HEK293T (cell line): ENCODE data around the gene PCYT2.

ENCODE experiments used
- CTCF ChIA-PET: fragments of 350-600 bp; formaldehyde crosslinking; extraction: SDS; loops from one replicate; lab custom pipeline; 2021; ENCODE audit warnings: antibody characterized with exemption, inconsistent platforms; lab: Yijun Ruan, JAX
- POLR2A ChIA-PET: fragments of 350-600 bp; formaldehyde crosslinking; extraction: SDS; loops from one replicate; lab custom pipeline; 2020; ENCODE audit warnings: antibody characterized with exemption, inconsistent platforms; lab: Yijun Ruan, JAX
- DNase-seq: peaks from one replicate; pipeline ENCODE4 v3.0.0; 2012; ENCODE audit warnings: mixed read lengths; ENCODE audit errors: extremely low spot score
- ARNT ChIP-seq: fragments of 450-650 bp; IDR thresholded peaks from 2 replicates; pipeline ENCODE4 v1.6.1; 2017; ENCODE audit warnings: mild to moderate bottlenecking
- BHLHE40 ChIP-seq: fragments of 450-650 bp; IDR thresholded peaks from 2 replicates; pipeline ENCODE4 v1.6.1; 2016; ENCODE audit warnings: mild to moderate bottlenecking, moderate library complexity, borderline replicate concordance
- CTBP1 ChIP-seq: fragments of 450-650 bp; IDR thresholded peaks from 2 replicates; pipeline ENCODE4 v1.6.1; 2016; ENCODE audit warnings: borderline replicate concordance
- ELF4 ChIP-seq: fragments of 450-650 bp; IDR thresholded peaks from 2 replicates; pipeline ENCODE4 v1.6.1; 2017; ENCODE audit warnings: antibody characterized with exemption
- FOXA1 ChIP-seq: fragments of 450-650 bp; IDR thresholded peaks from 2 replicates; pipeline ENCODE4 v1.6.1; 2016; ENCODE audit warnings: mild to moderate bottlenecking
- FOXK2 ChIP-seq: fragments of 450-650 bp; IDR thresholded peaks from 2 replicates; pipeline ENCODE4 v1.6.1; 2016; ENCODE audit warnings: mild to moderate bottlenecking
- FOXM1 ChIP-seq: fragments of 450-650 bp; IDR thresholded peaks from 2 replicates; pipeline ENCODE4 v1.6.1; 2017; ENCODE audit warnings: mild to moderate bottlenecking, borderline replicate concordance
- HDGF ChIP-seq: fragments of 450-650 bp; IDR thresholded peaks from 2 replicates; pipeline ENCODE4 v1.6.1; 2017; ENCODE audit warnings: antibody characterized with exemption, borderline replicate concordance
- L3MBTL2 ChIP-seq: fragments of 450-650 bp; conservative IDR thresholded peaks from 2 replicates; pipeline ENCODE4 v1.6.1; 2016; ENCODE audit warnings: mild to moderate bottlenecking
- LEF1 ChIP-seq: fragments of 450-650 bp; IDR thresholded peaks from 2 replicates; pipeline ENCODE4 v1.6.1; 2017; ENCODE audit warnings: mild to moderate bottlenecking, borderline replicate concordance
- NFRKB ChIP-seq: fragments of 450-650 bp; IDR thresholded peaks from 2 replicates; pipeline ENCODE4 v1.6.1; 2016; ENCODE audit warnings: mild to moderate bottlenecking, moderate library complexity
- PKNOX1 ChIP-seq: fragments of 450-650 bp; IDR thresholded peaks from 2 replicates; pipeline ENCODE4 v1.6.1; 2016
- SP1 ChIP-seq: fragments of 450-650 bp; IDR thresholded peaks from 2 replicates; pipeline ENCODE4 v1.6.1; 2017
- SUZ12 ChIP-seq: fragments of 450-650 bp; IDR thresholded peaks from 2 replicates; pipeline ENCODE4 v1.6.1; 2016; ENCODE audit warnings: mild to moderate bottlenecking
- TARDBP ChIP-seq: fragments of 450-650 bp; IDR thresholded peaks from 2 replicates; pipeline ENCODE4 v1.6.1; 2016
- ZNF384 ChIP-seq: fragments of 450-650 bp; IDR thresholded peaks from 2 replicates; pipeline ENCODE4 v1.6.1; 2016

The PCYT2 gene

DNA sequence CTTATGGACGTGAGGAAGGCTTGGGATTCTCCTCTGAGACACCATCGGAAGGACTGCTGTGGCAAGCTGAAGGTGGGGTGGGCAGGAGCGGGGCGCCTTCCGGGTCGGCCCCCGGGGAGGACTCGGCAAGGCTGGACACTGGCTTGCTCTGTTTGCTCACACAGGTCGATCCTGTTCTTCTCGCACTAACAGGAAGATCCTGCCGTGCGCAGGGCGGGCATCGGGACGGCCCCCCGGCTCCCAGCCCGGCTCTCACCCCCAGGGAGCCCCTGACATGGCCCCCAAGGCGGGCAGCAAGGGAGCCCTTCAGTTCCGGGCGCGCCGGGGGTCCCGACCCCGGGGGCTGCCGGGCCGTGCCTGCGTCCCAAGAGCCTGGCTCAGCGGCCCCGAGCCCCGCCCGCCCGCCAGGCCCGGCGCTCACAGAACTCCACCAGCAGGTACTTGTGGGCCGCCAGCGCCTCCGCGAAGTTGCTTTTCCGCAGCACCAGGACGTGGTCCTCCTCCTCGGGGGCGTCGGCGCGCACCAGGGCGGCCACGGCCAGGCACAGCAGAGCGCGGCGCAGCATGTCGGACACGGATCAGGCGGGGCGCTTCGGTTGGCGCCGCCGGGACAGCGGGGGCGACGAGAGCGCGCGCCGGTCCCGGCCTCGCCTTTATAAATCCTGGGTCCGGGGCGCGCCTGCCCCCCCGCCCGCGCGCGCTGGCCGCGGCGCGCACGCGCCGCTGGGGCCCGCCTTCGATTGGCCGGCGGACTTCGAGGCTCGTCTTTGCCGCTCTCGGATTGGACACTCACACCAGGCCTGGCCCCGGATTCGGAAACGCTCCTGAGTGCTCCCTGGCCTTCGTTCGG is 51.1 kb downstream of the PCYT2 start, which contains the start of gene P4HB:
TSS of gene P4HB (minus strand) at position 630 of the 850 bp plus-strand sequence. CDS start at position 566, 64 bp downstream.
- CTCF ChIA-PET, result no interaction called here
- TF ChIP-seq NFRKB (no peak), FOXM1 (peak; percentile 81)
- DNase-seq, result peak; percentile 97
- POLR2A ChIA-PET, result interaction anchor here (0.6 to 1.9 kb wide), 14 partner anchors 7 to 163 kb away, joined by 3 to 11 read pairs (median 4); partner anchors contain the start of genes CENPX, LRRC45, MCRIP1 and MRPL12

DNA sequence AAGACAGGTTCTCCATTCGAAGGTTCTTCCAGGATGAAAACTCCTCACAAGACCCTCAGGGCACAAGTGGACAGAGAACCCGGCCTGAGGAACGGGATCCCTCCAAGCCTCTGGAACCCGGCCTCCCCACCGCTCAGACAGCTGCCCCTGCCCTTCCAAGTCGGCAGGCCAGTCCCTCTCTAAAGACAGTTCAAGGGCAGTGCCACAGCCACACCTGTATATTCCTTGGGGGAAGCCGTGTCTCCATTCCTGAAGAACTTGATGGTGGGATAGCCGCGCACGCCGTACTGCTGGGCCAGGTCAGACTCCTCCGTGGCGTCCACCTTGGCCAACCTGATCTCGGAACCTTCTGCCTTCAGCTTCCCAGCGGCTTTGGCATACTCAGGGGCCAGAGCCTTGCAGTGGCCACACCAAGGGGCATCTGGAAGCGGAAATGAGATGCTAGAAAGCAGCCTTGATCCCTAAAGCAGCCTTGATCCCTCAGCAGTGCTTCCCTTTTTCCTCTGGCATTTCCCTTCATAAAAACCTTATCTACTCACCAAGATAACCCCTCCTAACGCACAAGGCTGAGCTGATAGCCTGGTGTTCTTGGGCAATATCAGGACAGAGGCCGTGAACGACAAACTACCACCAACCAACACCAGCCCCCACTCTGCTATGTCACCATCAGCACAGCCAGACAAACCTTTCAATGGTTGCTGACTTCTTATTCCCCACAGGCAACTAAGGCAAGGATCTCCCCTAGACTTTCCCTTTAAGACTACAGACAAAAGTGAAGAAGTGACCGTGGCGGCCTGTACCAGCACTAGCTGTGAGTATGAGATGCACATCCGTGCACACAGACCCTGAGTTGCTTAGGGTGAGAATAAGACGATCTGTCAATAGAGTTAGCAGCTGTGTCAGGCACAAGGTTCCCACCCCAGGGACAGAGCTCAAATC is 52.0 kb downstream of the PCYT2 start:
- TF ChIP-seq SP1 (no peak), LEF1 (no peak), FOXK2 (no peak), HDGF (no peak), ZNF384 (no peak), ELF4 (no peak), FOXA1 (no peak), NFRKB (no peak), CTBP1 (no peak), SUZ12 (no peak), PKNOX1 (no peak), FOXM1 (no peak), L3MBTL2 (no peak)
- POLR2A ChIA-PET, result interaction anchor here (0.6 to 1.4 kb wide), 9 partner anchors 8 to 164 kb away, joined by 3 to 9 read pairs (median 3); partner anchors contain the start of genes CENPX, LRRC45, MCRIP1 and MRPL12
- no peak for DNase-seq
- CTCF ChIA-PET, result no interaction called here

- no peak for TF ChIP-seq HDGF
- TF ChIP-seq LEF1, result no peak
- TF ChIP-seq ARNT, result no peak
- no peak for TF ChIP-seq SP1
- TF ChIP-seq ELF4, result no peak
- no peak for TF ChIP-seq FOXM1
- no peak for DNase-seq
- ChIA-PET POLR2A (interaction anchor here (1.4 kb wide), 1 partner anchor 9 kb away, joined by 4 read pairs; no protein-coding TSS in a partner anchor), CTCF (no interaction called here)
Measured at GRCh38 chr17:81858170-81858966, 52.8 kb downstream of the PCYT2 start.

- ChIA-PET POLR2A (interaction anchor here (1.0 to 1.4 kb wide), 2 partner anchors 12 to 22 kb away, joined by 4 read pairs; partner anchors contain the start of gene MCRIP1), CTCF (interaction anchor here (0.9 to 1.1 kb wide), 4 partner anchors 17 to 301 kb away, joined by 3 to 4 read pairs (median 3); no protein-coding TSS in a partner anchor)
- no peak for DNase-seq
- TF ChIP-seq LEF1, result no peak
- no peak for TF ChIP-seq ZNF384
- no peak for TF ChIP-seq FOXM1
- no peak for TF ChIP-seq PKNOX1
- no peak for TF ChIP-seq TARDBP
- TF ChIP-seq ARNT, result no peak
- TF ChIP-seq NFRKB, result no peak
- no peak for TF ChIP-seq CTBP1
- TF ChIP-seq FOXK2, result no peak
- TF ChIP-seq BHLHE40, result no peak
- TF ChIP-seq SP1, result no peak
Measured at GRCh38 chr17:81854974-81855774, 56.0 kb downstream of the PCYT2 start.

GRCh38 chr17:81852237-81852636 is 59.0 kb downstream of the PCYT2 start:
- no peak for TF ChIP-seq FOXM1
- no peak for TF ChIP-seq ZNF384
- TF ChIP-seq SUZ12, result no peak
- TF ChIP-seq CTBP1, result no peak
- no peak for TF ChIP-seq FOXK2
- TF ChIP-seq FOXA1, result no peak
- no peak for TF ChIP-seq ELF4
- no peak for TF ChIP-seq HDGF
- TF ChIP-seq NFRKB, result no peak
- TF ChIP-seq L3MBTL2, result no peak
- no peak for TF ChIP-seq LEF1
- TF ChIP-seq SP1, result no peak
- no peak for TF ChIP-seq PKNOX1
- no peak for TF ChIP-seq ARNT
- TF ChIP-seq BHLHE40, result no peak
- POLR2A ChIA-PET, result interaction anchor here (1.0 to 2.1 kb wide), 5 partner anchors 9 to 19 kb away, joined by 4 to 9 read pairs (median 7); partner anchors contain the start of genes MCRIP1 and P4HB
- CTCF ChIA-PET, result no interaction called here

More at GRCh38 chr17:81852237-81852636, 59.0 kb downstream of the PCYT2 start:
- no peak for DNase-seq
